ENCODE results near the gene CHI3L1. TPM values are rescaled to one million over a fixed set of nuclear protein-coding genes. Genes with fewer than 3 reads are reported as not detected.

Gene CHI3L1
- total RNA-seq, 2 experiments from 2014 or later = not detected

- Mint-ChIP-seq H3K4me3 (no peak overlapping the region), H3K36me3 (ENCODE audit: low read depth) (no peaks in the 10 kb centered on the region)
- CTCF ChIA-PET = interaction anchor here (0.6 to 1.3 kb wide), 2 partner anchors 9 to 16 kb away, joined by 3 read pairs; no protein-coding TSS in a partner anchor
These were observed 1.3 kb upstream of the CHI3L1 start for GRCh38 chr1:203187689-203188264.

GRCh38 chr1:203187304-203187685 is 791 bp upstream of the CHI3L1 start:
- no peak for DNase-seq
- Mint-ChIP-seq H3K4me1 (ENCODE audit: low read depth) (peaks cover 4% of the 10 kb centered on the region), H3K27me3 (ENCODE audit: low read depth) (peaks cover 30% of the 10 kb centered on the region), H3K36me3 (ENCODE audit: low read depth) (no peaks in the 10 kb centered on the region), H3K9me3 (ENCODE audit: insufficient read depth) (no peaks in the 10 kb centered on the region), H3K4me3 (no peak overlapping the region), H3K27ac (no peak overlapping the region)
- no peak for ATAC-seq
- ChIA-PET CTCF (interaction anchor here (0.6 kb wide), 1 partner anchor 9 kb away, joined by 3 read pairs; no protein-coding TSS in a partner anchor), POLR2A (no interaction called here)

More at GRCh38 chr1:203187689-203188264, 1.3 kb upstream of the CHI3L1 start:
- POLR2A ChIA-PET = no interaction called here
- no peak for DNase-seq
- H3K27me3 Mint-ChIP-seq (ENCODE audit: low read depth) = peaks cover 30% of the 10 kb centered on the region
- H3K9me3 Mint-ChIP-seq (ENCODE audit: insufficient read depth) = no peaks in the 10 kb centered on the region
- H3K4me1 Mint-ChIP-seq (ENCODE audit: low read depth) = peaks cover 4% of the 10 kb centered on the region
- no peak for ATAC-seq
- no peak overlapping the region for H3K27ac Mint-ChIP-seq

- POLR2A ChIA-PET = no interaction called here
- peaks cover 4% of the 10 kb centered on the region for H3K4me1 Mint-ChIP-seq (ENCODE audit: low read depth)
- ATAC-seq = no peak
- H3K9me3 Mint-ChIP-seq (ENCODE audit: insufficient read depth) = no peaks in the 10 kb centered on the region
- CTCF ChIA-PET = no interaction called here
- H3K4me3 Mint-ChIP-seq = no peak overlapping the region
- DNase-seq = no peak
- H3K27ac Mint-ChIP-seq = no peak overlapping the region
- no peaks in the 10 kb centered on the region for H3K36me3 Mint-ChIP-seq (ENCODE audit: low read depth)
- H3K27me3 Mint-ChIP-seq (ENCODE audit: low read depth) = peaks cover 27% of the 10 kb centered on the region
These were observed 436 bp downstream of the CHI3L1 start for GRCh38 chr1:203186091-203186445.

DNA sequence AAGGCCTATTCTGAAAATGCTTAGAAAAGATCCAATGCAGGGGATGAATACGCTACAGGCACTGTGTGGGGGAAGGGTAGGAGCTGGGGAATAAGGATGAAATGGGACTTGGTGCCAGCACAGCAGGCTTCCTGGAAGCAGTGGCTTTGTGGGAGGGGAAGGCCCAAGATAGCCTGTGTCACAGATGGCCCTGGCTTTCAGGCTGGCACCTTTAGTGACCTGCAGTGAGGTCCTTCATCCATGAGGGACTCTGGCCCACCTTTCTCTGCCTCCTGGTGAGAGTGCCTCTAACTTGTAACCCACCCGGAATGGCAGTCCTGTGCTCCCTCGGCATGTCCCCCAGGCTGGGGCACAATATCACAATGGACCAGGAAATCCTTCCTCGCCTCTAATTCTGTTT is 919 bp downstream of the CHI3L1 start:
- H3K4me1 Mint-ChIP-seq (ENCODE audit: low read depth) = peaks cover 4% of the 10 kb centered on the region
- CTCF ChIA-PET = interaction anchor here (0.6 kb wide), 1 partner anchor 13 kb away, joined by 3 read pairs; no protein-coding TSS in a partner anchor
- POLR2A ChIA-PET = no interaction called here
- H3K4me3 Mint-ChIP-seq = no peak overlapping the region
- DNase-seq = no peak
- no peak for ATAC-seq
- peaks cover 27% of the 10 kb centered on the region for H3K27me3 Mint-ChIP-seq (ENCODE audit: low read depth)
- no peaks in the 10 kb centered on the region for H3K9me3 Mint-ChIP-seq (ENCODE audit: insufficient read depth)
- no peak overlapping the region for H3K27ac Mint-ChIP-seq
- no peaks in the 10 kb centered on the region for H3K36me3 Mint-ChIP-seq (ENCODE audit: low read depth)

DNA sequence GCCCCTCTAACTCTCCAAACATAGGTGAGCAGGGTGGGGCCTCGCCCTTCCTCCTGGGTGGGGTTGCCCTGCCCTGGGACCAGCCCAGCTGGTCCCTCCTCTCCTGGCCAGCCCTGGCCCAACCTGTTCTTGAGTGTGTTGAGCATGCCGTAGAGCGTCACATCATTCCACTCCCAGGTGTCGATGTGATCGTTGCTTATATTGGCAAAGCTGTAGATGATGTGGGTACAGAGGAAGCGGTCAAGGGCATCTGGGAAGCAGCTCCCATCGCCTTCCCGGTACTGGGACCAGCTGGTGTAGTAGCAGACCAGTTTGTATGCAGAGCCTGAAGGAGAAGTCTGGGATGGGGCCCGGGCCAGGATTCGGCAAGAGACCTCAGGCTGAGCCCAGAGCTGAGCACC is 1.4 kb downstream of the CHI3L1 start:
- Mint-ChIP-seq H3K4me3 (no peak overlapping the region), H3K4me1 (ENCODE audit: low read depth) (peaks cover 4% of the 10 kb centered on the region), H3K9me3 (ENCODE audit: insufficient read depth) (no peaks in the 10 kb centered on the region), H3K36me3 (ENCODE audit: low read depth) (no peaks in the 10 kb centered on the region), H3K27ac (no peak overlapping the region), H3K27me3 (ENCODE audit: low read depth) (peaks cover 26% of the 10 kb centered on the region)
- ChIA-PET CTCF (no interaction called here), POLR2A (no interaction called here)
- ATAC-seq (no peak), DNase-seq (no peak)

- Mint-ChIP-seq H3K36me3 (ENCODE audit: low read depth) (no peaks in the 10 kb centered on the region), H3K27ac (no peak overlapping the region), H3K27me3 (ENCODE audit: low read depth) (peaks cover 21% of the 10 kb centered on the region), H3K4me3 (no peak overlapping the region), H3K4me1 (ENCODE audit: low read depth) (peaks cover 4% of the 10 kb centered on the region), H3K9me3 (ENCODE audit: insufficient read depth) (no peaks in the 10 kb centered on the region)
- DNase-seq (no peak), ATAC-seq (no peak)
- CTCF ChIA-PET = no interaction called here
- POLR2A ChIA-PET = no interaction called here
These were observed 2.0 kb downstream of the CHI3L1 start for GRCh38 chr1:203184467-203184866.

- ATAC-seq = no peak
- CTCF ChIA-PET = no interaction called here
- Mint-ChIP-seq H3K9me3 (ENCODE audit: insufficient read depth) (no peaks in the 10 kb centered on the region), H3K4me3 (no peak overlapping the region), H3K4me1 (ENCODE audit: low read depth) (peaks cover 4% of the 10 kb centered on the region), H3K36me3 (ENCODE audit: low read depth) (no peaks in the 10 kb centered on the region), H3K27me3 (ENCODE audit: low read depth) (peaks cover 16% of the 10 kb centered on the region), H3K27ac (no peak overlapping the region)
- no peak for DNase-seq
- POLR2A ChIA-PET = no interaction called here
These were observed 2.7 kb downstream of the CHI3L1 start for GRCh38 chr1:203183828-203184227.

- H3K36me3 Mint-ChIP-seq (ENCODE audit: low read depth) = no peaks in the 10 kb centered on the region
- H3K27me3 Mint-ChIP-seq (ENCODE audit: low read depth) = peaks cover 6% of the 10 kb centered on the region
- ATAC-seq = no peak
- H3K4me3 Mint-ChIP-seq = no peak overlapping the region
- DNase-seq = no peak
- peaks cover 4% of the 10 kb centered on the region for H3K4me1 Mint-ChIP-seq (ENCODE audit: low read depth)
- H3K9me3 Mint-ChIP-seq (ENCODE audit: insufficient read depth) = no peaks in the 10 kb centered on the region
- H3K27ac Mint-ChIP-seq = no peak overlapping the region
- CTCF ChIA-PET = interaction anchor here (0.9 to 1.9 kb wide), 3 partner anchors 10 to 85 kb away, joined by 3 to 5 read pairs (median 5); no protein-coding TSS in a partner anchor
- POLR2A ChIA-PET = no interaction called here
These were observed 4.0 kb downstream of the CHI3L1 start for GRCh38 chr1:203182387-203182953.

- H3K36me3 Mint-ChIP-seq (ENCODE audit: low read depth) = no peaks in the 10 kb centered on the region
- ChIA-PET CTCF (interaction anchor here (1.1 to 1.9 kb wide), 3 partner anchors 10 to 87 kb away, joined by 4 to 5 read pairs (median 5); no protein-coding TSS in a partner anchor), POLR2A (interaction anchor here (0.7 kb wide), 1 partner anchor 46 kb away, joined by 3 read pairs; no protein-coding TSS in a partner anchor)
- no peak for DNase-seq
- peaks cover 3% of the 10 kb centered on the region for H3K27me3 Mint-ChIP-seq (ENCODE audit: low read depth)
- H3K9me3 Mint-ChIP-seq (ENCODE audit: insufficient read depth) = no peaks in the 10 kb centered on the region
- H3K27ac Mint-ChIP-seq = no peak overlapping the region
- H3K4me1 Mint-ChIP-seq (ENCODE audit: low read depth) = peaks cover 4% of the 10 kb centered on the region
- no peak for ATAC-seq
- H3K4me3 Mint-ChIP-seq = no peak overlapping the region
These were observed 4.7 kb downstream of the CHI3L1 start for GRCh38 chr1:203181586-203182386.

- no peak overlapping the region for H3K4me3 Mint-ChIP-seq
- H3K4me1 Mint-ChIP-seq (ENCODE audit: low read depth) = no peaks in the 10 kb centered on the region
- H3K27me3 Mint-ChIP-seq (ENCODE audit: low read depth) = no peaks in the 10 kb centered on the region
- no peaks in the 10 kb centered on the region for H3K36me3 Mint-ChIP-seq (ENCODE audit: low read depth)
- H3K27ac Mint-ChIP-seq = no peak overlapping the region
- no peak for ATAC-seq
- H3K9me3 Mint-ChIP-seq (ENCODE audit: insufficient read depth) = no peaks in the 10 kb centered on the region
- no peak for DNase-seq
- CTCF ChIA-PET = interaction anchor here (1.1 to 1.8 kb wide), 2 partner anchors 9 to 88 kb away, joined by 4 to 5 read pairs; no protein-coding TSS in a partner anchor
- POLR2A ChIA-PET = no interaction called here
These were observed 5.7 kb downstream of the CHI3L1 start for GRCh38 chr1:203180611-203181330.

GRCh38 chr1:203179667-203180005 is 6.9 kb downstream of the CHI3L1 start:
- DNase-seq = no peak
- H3K9me3 Mint-ChIP-seq (ENCODE audit: insufficient read depth) = no peaks in the 10 kb centered on the region
- H3K4me3 Mint-ChIP-seq = no peak overlapping the region
- H3K27me3 Mint-ChIP-seq (ENCODE audit: low read depth) = no peaks in the 10 kb centered on the region
- H3K27ac Mint-ChIP-seq = no peak overlapping the region
- no peaks in the 10 kb centered on the region for H3K4me1 Mint-ChIP-seq (ENCODE audit: low read depth)
- ATAC-seq = no peak
- CTCF ChIA-PET = no interaction called here
- no peaks in the 10 kb centered on the region for H3K36me3 Mint-ChIP-seq (ENCODE audit: low read depth)
- POLR2A ChIA-PET = no interaction called here

All from activated CD8-positive, alpha-beta T cell treated with anti-CD3 and anti-CD28 coated beads, Interleukin-2, amount 10 ng/mL, durations not matched to agents 7 days and 5 days (primary cell).